Measurements from ENCODE around the gene MEI1.

MEI1 gene

GRCh38 chr22:41787331-41787730 is 88.0 kb downstream of the MEI1 start:
- no peak for DNase-seq (ENCODE audit: low spot score)

GRCh38 chr22:41793871-41794270 is 94.6 kb downstream of the MEI1 start:
- no peak for DNase-seq (ENCODE audit: low spot score)

GRCh38 chr22:41798736-41799135 is 99.4 kb downstream of the MEI1 start:
- DNase-seq (ENCODE audit: low spot score): no peak

- DNase-seq (ENCODE audit: low spot score): peak; percentile 70
Observed at GRCh38 chr22:41799486-41800347, 100.4 kb downstream of the MEI1 start.

GRCh38 chr22:41800348-41801146 is 101.2 kb downstream of the MEI1 start, which contains the start of gene CCDC134:
TSS of gene CCDC134 (plus strand) at chr22:41800679. CDS start at chr22:41808891, 8,212 bp downstream.
- DNase-seq (ENCODE audit: low spot score): peak; percentile 92

GRCh38 chr22:41801147-41801819 is 102.0 kb downstream of the MEI1 start:
- peak; percentile 41 for DNase-seq (ENCODE audit: low spot score)

- no peak for DNase-seq (ENCODE audit: low spot score)
Observed at GRCh38 chr22:41801886-41802285, 102.6 kb downstream of the MEI1 start.

GRCh38 chr22:41805639-41806038 is 106.3 kb downstream of the MEI1 start:
- DNase-seq (ENCODE audit: low spot score): no peak

- DNase-seq (ENCODE audit: low spot score): no peak
Observed at GRCh38 chr22:41808400-41808799, 109.1 kb downstream of the MEI1 start.

- DNase-seq (ENCODE audit: low spot score): no peak
Observed at GRCh38 chr22:41810022-41810421, 110.7 kb downstream of the MEI1 start.

- DNase-seq (ENCODE audit: low spot score): no peak
Observed at GRCh38 chr22:41812805-41813545, 113.7 kb downstream of the MEI1 start.

- DNase-seq (ENCODE audit: low spot score): no peak
Observed at GRCh38 chr22:41813726-41814410, 114.6 kb downstream of the MEI1 start.

GRCh38 chr22:41815716-41816115 is 116.4 kb downstream of the MEI1 start:
- DNase-seq (ENCODE audit: low spot score): no peak

GRCh38 chr22:41816241-41816640 is 116.9 kb downstream of the MEI1 start:
- no peak for DNase-seq (ENCODE audit: low spot score)

GRCh38 chr22:41816871-41817270 is 117.6 kb downstream of the MEI1 start:
- DNase-seq (ENCODE audit: low spot score): no peak

GRCh38 chr22:41818011-41818410 is 118.7 kb downstream of the MEI1 start:
- no peak for DNase-seq (ENCODE audit: low spot score)

GRCh38 chr22:41818596-41818995 is 119.3 kb downstream of the MEI1 start:
- no peak for DNase-seq (ENCODE audit: low spot score)

GRCh38 chr22:41819257-41819656 is 120.0 kb downstream of the MEI1 start:
- no peak for DNase-seq (ENCODE audit: low spot score)

GRCh38 chr22:41820447-41820846 is 121.1 kb downstream of the MEI1 start:
- DNase-seq (ENCODE audit: low spot score): no peak

- DNase-seq (ENCODE audit: low spot score): no peak
Observed at GRCh38 chr22:41821471-41822316, 122.4 kb downstream of the MEI1 start.
